ENCODE data around the gene NBEA.

DNA sequence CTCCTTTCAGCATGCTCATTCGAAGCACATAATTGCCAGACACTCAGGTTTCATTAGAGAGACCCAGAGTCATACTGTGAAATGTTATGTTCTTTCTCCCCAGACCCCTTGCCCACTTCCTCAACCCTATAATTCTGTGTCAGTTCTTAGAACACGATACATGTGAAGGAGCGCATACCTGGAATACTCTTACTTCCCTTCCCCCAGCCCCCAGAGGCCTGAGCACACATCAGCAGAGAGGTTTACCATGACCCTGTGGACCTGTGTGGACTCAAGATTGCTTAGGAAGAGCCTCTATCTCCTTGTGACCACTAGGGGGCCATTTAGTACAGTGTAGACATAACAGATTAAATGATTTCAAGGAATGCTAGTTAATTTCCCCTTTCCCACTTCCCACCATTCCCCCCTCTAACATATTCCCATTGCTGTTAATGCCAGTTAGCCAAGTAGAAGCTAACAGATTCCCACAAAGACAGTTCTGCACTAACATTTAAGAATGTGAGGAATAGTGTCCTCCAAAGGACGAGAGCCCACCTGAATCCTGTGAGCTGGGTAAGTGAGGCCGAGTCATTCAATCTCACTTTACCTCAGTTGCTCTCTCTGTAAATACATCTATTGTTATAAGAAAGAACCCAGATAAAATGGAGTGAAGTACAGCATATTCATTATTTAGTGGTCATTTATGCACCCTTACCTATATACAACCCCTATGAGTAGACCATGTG is 688.6 kb downstream of the NBEA start:
- TF ChIP-seq CTCF (IDR thresholded peaks at IDR 0.05) = peak; percentile 44 to 77 (median 69)
- no peak for TF ChIP-seq POLR2A (IDR thresholded peaks at IDR 0.05)

Data from heart left ventricle (tissue), 13 donors.